ENCODE measurements around the gene ERC2. TPM values are rescaled to one million over a fixed set of nuclear protein-coding genes. Genes with fewer than 3 reads are reported as not detected.

ERC2 gene
- total RNA-seq, 1 experiment from 2014 or later, result 6.3 TPM

GRCh38 chr3:56323986-56324420, 144.3 kb downstream of the ERC2 start:
- no peak overlapping the region for H3K4me3 ChIP-seq
- no peak overlapping the region for H3K27ac ChIP-seq
- DNase-seq, result peak in 1 of 2 experiments; percentile 27
- H3K27me3 ChIP-seq, result no peaks in the 10 kb centered on the region
- peaks cover 4% of the 10 kb centered on the region; the same call in 1 of the 2 replicates for H3K4me1 ChIP-seq
- no peaks in the 10 kb centered on the region for H3K36me3 ChIP-seq
- H3K9me3 ChIP-seq (replicated peaks), result no peaks in the 10 kb centered on the region

- Histone ChIP-seq H3K27me3 (no peaks in the 10 kb centered on the region), H3K27ac (no peak overlapping the region), H3K4me3 (no peak overlapping the region), H3K36me3 (no peaks in the 10 kb centered on the region), H3K4me1 (peaks cover 4% of the 10 kb centered on the region; the same call in 1 of the 2 replicates), H3K9me3 (replicated peaks) (no peaks in the 10 kb centered on the region)
- no peak for DNase-seq
These were observed 145.4 kb downstream of the ERC2 start for GRCh38 chr3:56322862-56323261.

GRCh38 chr3:56321892-56322291, 146.4 kb downstream of the ERC2 start:
- H3K9me3 ChIP-seq (replicated peaks), result no peaks in the 10 kb centered on the region
- no peak for DNase-seq
- H3K4me3 ChIP-seq, result no peak overlapping the region
- no peaks in the 10 kb centered on the region for H3K27me3 ChIP-seq
- peaks cover 4% of the 10 kb centered on the region; the same call in 1 of the 2 replicates for H3K4me1 ChIP-seq
- no peaks in the 10 kb centered on the region for H3K36me3 ChIP-seq
- H3K27ac ChIP-seq, result no peak overlapping the region

GRCh38 chr3:56321383-56321782, 146.9 kb downstream of the ERC2 start:
- Histone ChIP-seq H3K27me3 (no peaks in the 10 kb centered on the region), H3K9me3 (replicated peaks) (no peaks in the 10 kb centered on the region), H3K36me3 (no peaks in the 10 kb centered on the region), H3K4me1 (peaks cover 4% of the 10 kb centered on the region; the same call in 1 of the 2 replicates), H3K27ac (no peak overlapping the region), H3K4me3 (no peak overlapping the region)
- DNase-seq, result no peak

- DNase-seq, result no peak
- H3K4me1 ChIP-seq, result peaks cover 6% of the 10 kb centered on the region
- H3K4me3 ChIP-seq, result no peak overlapping the region
- H3K9me3 ChIP-seq (replicated peaks), result no peaks in the 10 kb centered on the region
- no peak overlapping the region for H3K27ac ChIP-seq
- no peaks in the 10 kb centered on the region for H3K27me3 ChIP-seq
- H3K36me3 ChIP-seq, result no peaks in the 10 kb centered on the region
These were observed 147.4 kb downstream of the ERC2 start for GRCh38 chr3:56320883-56321282.

- Histone ChIP-seq H3K9me3 (replicated peaks) (no peaks in the 10 kb centered on the region), H3K27me3 (no peaks in the 10 kb centered on the region), H3K4me1 (peaks cover 21% of the 10 kb centered on the region), H3K4me3 (no peak overlapping the region), H3K27ac (no peak overlapping the region), H3K36me3 (no peaks in the 10 kb centered on the region)
- no peak for DNase-seq
These were observed 149.4 kb downstream of the ERC2 start for GRCh38 chr3:56318891-56319290.

GRCh38 chr3:56316944-56317343, 151.3 kb downstream of the ERC2 start:
- Histone ChIP-seq H3K4me3 (no peak overlapping the region), H3K4me1 (peaks cover 23% of the 10 kb centered on the region), H3K27me3 (no peaks in the 10 kb centered on the region), H3K36me3 (no peaks in the 10 kb centered on the region), H3K9me3 (replicated peaks) (no peaks in the 10 kb centered on the region), H3K27ac (no peak overlapping the region)
- no peak for DNase-seq

- DNase-seq, result peak; percentile 95
These were observed 153.4 kb downstream of the ERC2 start for GRCh38 chr3:56314842-56315241.

GRCh38 chr3:56309465-56309864, 158.8 kb downstream of the ERC2 start:
- no peaks in the 10 kb centered on the region for H3K27me3 ChIP-seq
- no peak for DNase-seq
- peaks cover 10% of the 10 kb centered on the region for H3K4me1 ChIP-seq
- H3K27ac ChIP-seq, result no peak overlapping the region
- no peaks in the 10 kb centered on the region for H3K36me3 ChIP-seq
- no peak overlapping the region for H3K4me3 ChIP-seq
- no peaks in the 10 kb centered on the region for H3K9me3 ChIP-seq (replicated peaks)

More at GRCh38 chr3:56314842-56315241, 153.4 kb downstream of the ERC2 start:
- H3K9me3 ChIP-seq (replicated peaks), result no peaks in the 10 kb centered on the region
- no peaks in the 10 kb centered on the region for H3K27me3 ChIP-seq
- H3K4me3 ChIP-seq, result no peak overlapping the region
- H3K36me3 ChIP-seq, result no peaks in the 10 kb centered on the region
- H3K27ac ChIP-seq, result peak overlapping the region; percentile 77
- peaks cover 23% of the 10 kb centered on the region for H3K4me1 ChIP-seq

- H3K27ac ChIP-seq, result no peak overlapping the region
- H3K9me3 ChIP-seq (replicated peaks), result no peaks in the 10 kb centered on the region
- H3K4me3 ChIP-seq, result no peak overlapping the region
- H3K36me3 ChIP-seq, result no peaks in the 10 kb centered on the region
- no peaks in the 10 kb centered on the region for H3K27me3 ChIP-seq
- no peak for DNase-seq
- peaks cover 2% of the 10 kb centered on the region for H3K4me1 ChIP-seq
These were observed 159.8 kb downstream of the ERC2 start for GRCh38 chr3:56308471-56308870.

GRCh38 chr3:56304069-56304468, 164.2 kb downstream of the ERC2 start:
- Histone ChIP-seq H3K27ac (no peak overlapping the region), H3K4me1 (0 out of 2 replicates have a peak, but pooled peaks cover 3% of the 10 kb centered on the region), H3K27me3 (no peaks in the 10 kb centered on the region), H3K4me3 (no peak overlapping the region), H3K36me3 (no peaks in the 10 kb centered on the region), H3K9me3 (replicated peaks) (no peaks in the 10 kb centered on the region)
- no peak for DNase-seq

- Histone ChIP-seq H3K4me1 (0 out of 2 replicates have a peak, but pooled peaks cover 3% of the 10 kb centered on the region), H3K27ac (no peak overlapping the region), H3K4me3 (no peak overlapping the region), H3K27me3 (no peaks in the 10 kb centered on the region), H3K9me3 (replicated peaks) (no peaks in the 10 kb centered on the region; the same call in 1 of the 2 replicates), H3K36me3 (no peaks in the 10 kb centered on the region)
- DNase-seq, result peak; percentile 44 to 73
These were observed 164.8 kb downstream of the ERC2 start for GRCh38 chr3:56303487-56303886.

GRCh38 chr3:56302417-56302816, 165.8 kb downstream of the ERC2 start:
- H3K27ac ChIP-seq, result no peak overlapping the region
- DNase-seq, result peak in 1 of 2 experiments; percentile 39
- 0 out of 2 replicates have a peak, but pooled peaks cover 3% of the 10 kb centered on the region for H3K4me1 ChIP-seq

GRCh38 chr3:56297281-56297840, 170.9 kb downstream of the ERC2 start:
- Histone ChIP-seq H3K27me3 (no peaks in the 10 kb centered on the region), H3K9me3 (replicated peaks) (no peaks in the 10 kb centered on the region; the same call in 1 of the 2 replicates), H3K36me3 (no peaks in the 10 kb centered on the region), H3K4me1 (no peaks in the 10 kb centered on the region), H3K4me3 (no peak overlapping the region), H3K27ac (no peak overlapping the region)
- DNase-seq, result peak; percentile 10 to 44

More at GRCh38 chr3:56302417-56302816, 165.8 kb downstream of the ERC2 start:
- Histone ChIP-seq H3K27me3 (no peaks in the 10 kb centered on the region), H3K36me3 (no peaks in the 10 kb centered on the region), H3K9me3 (replicated peaks) (no peaks in the 10 kb centered on the region; the same call in 1 of the 2 replicates), H3K4me3 (no peak overlapping the region)

GRCh38 chr3:56296361-56296760, 171.9 kb downstream of the ERC2 start:
- Histone ChIP-seq H3K36me3 (no peaks in the 10 kb centered on the region), H3K4me1 (no peaks in the 10 kb centered on the region), H3K27ac (no peak overlapping the region), H3K27me3 (no peaks in the 10 kb centered on the region), H3K9me3 (replicated peaks) (no peaks in the 10 kb centered on the region; the same call in 1 of the 2 replicates), H3K4me3 (no peak overlapping the region)
- DNase-seq, result no peak

GRCh38 chr3:56295161-56295560, 173.1 kb downstream of the ERC2 start:
- Histone ChIP-seq H3K27ac (no peak overlapping the region), H3K9me3 (replicated peaks) (no peaks in the 10 kb centered on the region; the same call in 1 of the 2 replicates), H3K4me3 (no peak overlapping the region), H3K4me1 (peaks cover 8% of the 10 kb centered on the region; the same call in 1 of the 2 replicates), H3K36me3 (no peaks in the 10 kb centered on the region), H3K27me3 (no peaks in the 10 kb centered on the region)
- no peak for DNase-seq
